Upper lobe of left lung (tissue), 6 donors: ENCODE results near the gene KLK2. TPM values are rescaled to one million over a fixed set of nuclear protein-coding genes. Genes with fewer than 3 reads are reported as not detected.

ENCODE experiments used
- ATAC-seq, 2 donors: fragments of 200-7000 bp; cut with Tn5 transposase; one replicate each; pipeline ENCODE4 v1.9.1; 2022; ENCODE audit warnings: mild to moderate bottlenecking in 2 of 2, moderate library complexity in 2 of 2; ENCODE audit not compliant: low FRiP score in 2 of 2
- DNase-seq, 2 donors: peaks; one replicate each; pipeline ENCODE4 v3.0.0-alpha.2; 2019 to 2020
- H3K27ac ChIP-seq, 4 donors: fragments of 200-600 bp; sonication (generic); one replicate each; pipeline ENCODE4 v1.5.1; 2016 to 2019
- H3K27me3 ChIP-seq, 4 donors: fragments of 200-600 bp; sonication (generic); one replicate each; pipeline ENCODE4 v1.5.1; 2017 to 2019
- H3K36me3 ChIP-seq, 4 donors: fragments of 200-600 bp; sonication (generic); one replicate each; pipeline ENCODE4 v1.5.1; 2016 to 2019
- H3K4me1 ChIP-seq, 4 donors: fragments of 200-600 bp; sonication (generic); one replicate each; pipeline ENCODE4 v1.5.1; 2018 to 2019
- H3K4me3 ChIP-seq, 4 donors: fragments of 200-600 bp; sonication (generic); one replicate each; pipeline ENCODE4 v1.5.1; 2017 to 2019; ENCODE audit warnings: mild to moderate bottlenecking in 2 of 4, moderate library complexity in 1 of 4
- H3K9me3 ChIP-seq, 4 donors: fragments of 200-600 bp; sonication (generic); one replicate each; pipeline ENCODE4 v1.5.1; 2018 to 2019
- EP300 ChIP-seq, 4 donors: sonication (generic); formaldehyde crosslinking; IDR thresholded peaks; one replicate each; pipeline ENCODE4 v1.5.1; 2017; ENCODE audit warnings: antibody characterized with exemption in 4 of 4, control low read depth in 2 of 4
- POLR2A ChIP-seq, 4 donors: fragments of 450-650 bp; IDR thresholded peaks; one replicate each; pipeline ENCODE4 v1.5.1; 2016 to 2017; ENCODE audit warnings: antibody characterized with exemption in 4 of 4, mild to moderate bottlenecking in 2 of 4
- POLR2AphosphoS5 ChIP-seq, 2 donors: sonication (generic); formaldehyde crosslinking; IDR thresholded peaks; one replicate each; pipeline ENCODE4 v1.5.1; 2017; ENCODE audit warnings: antibody characterized with exemption in 2 of 2
- WGBS, 2 donors: methylation state at CpG; one replicate each; pipeline ENCODE4 v1.1.5; 2017 to 2018; 5-methylcytosine and 5-hydroxymethylcytosine counted together
- total RNA-seq, 6 donors: library from RNA; depleted of rRNA in 4 of 6; stranded (reverse); fragments of >200 nt in 4 of 6; gene quantifications; one replicate each; pipeline versions ENCODE4 v1.1.0 to v1.2.1, GENCODE V29; 2016 to 2021
- TF ChIP-seq, protein P1 (sequence below), 6 experiments: fragments of 450-650 bp in 4 of 6; fragments of 200-600 bp in 2 of 6; sonication (generic) in 2 of 6; IDR thresholded peaks; one replicate each; pipeline ENCODE4 v1.5.1; 2016 to 2019; ENCODE audit warnings: antibody characterized with exemption in 6 of 6
- donor health status: DM: no; HTN: no; CAD: no; lungs with moderate emphysema.
- donor health status: DM: no; HTN: yes; CAD: no; lungs with severe emphysema.

KLK2 gene
- total RNA-seq, 6 donors from 2014 or later = not detected

DNA sequence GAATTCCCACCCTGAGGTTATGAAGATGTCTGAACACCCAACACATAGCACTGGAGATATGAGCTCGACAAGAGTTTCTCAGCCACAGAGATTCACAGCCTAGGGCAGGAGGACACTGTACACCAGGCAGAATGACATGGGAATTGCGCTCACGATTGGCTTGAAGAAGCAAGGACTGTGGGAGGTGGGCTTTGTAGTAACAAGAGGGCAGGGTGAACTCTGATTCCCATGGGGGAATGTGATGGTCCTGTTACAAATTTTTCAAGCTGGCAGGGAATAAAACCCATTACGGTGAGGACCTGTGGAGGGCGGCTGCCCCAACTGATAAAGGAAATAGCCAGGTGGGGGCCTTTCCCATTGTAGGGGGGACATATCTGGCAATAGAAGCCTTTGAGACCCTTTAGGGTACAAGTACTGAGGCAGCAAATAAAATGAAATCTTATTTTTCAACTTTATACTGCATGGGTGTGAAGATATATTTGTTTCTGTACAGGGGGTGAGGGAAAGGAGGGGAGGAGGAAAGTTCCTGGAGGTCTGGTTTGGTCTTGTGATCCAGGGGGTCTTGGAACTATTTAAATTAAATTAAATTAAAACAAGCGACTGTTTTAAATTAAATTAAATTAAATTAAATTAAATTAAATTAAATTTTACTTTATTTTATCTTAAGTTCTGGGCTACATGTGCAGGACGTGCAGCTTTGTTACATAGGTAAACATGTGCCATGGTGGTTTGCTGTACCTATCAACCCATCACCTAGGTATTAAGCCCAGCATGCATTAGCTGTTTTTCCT, 11.5 kb upstream of the KLK2 start:
- ATAC-seq (no peak), DNase-seq (no peak)
- TF ChIP-seq POLR2AphosphoS5 (IDR thresholded peaks at IDR 0.05) = no peak
- TF ChIP-seq, protein P1, sequence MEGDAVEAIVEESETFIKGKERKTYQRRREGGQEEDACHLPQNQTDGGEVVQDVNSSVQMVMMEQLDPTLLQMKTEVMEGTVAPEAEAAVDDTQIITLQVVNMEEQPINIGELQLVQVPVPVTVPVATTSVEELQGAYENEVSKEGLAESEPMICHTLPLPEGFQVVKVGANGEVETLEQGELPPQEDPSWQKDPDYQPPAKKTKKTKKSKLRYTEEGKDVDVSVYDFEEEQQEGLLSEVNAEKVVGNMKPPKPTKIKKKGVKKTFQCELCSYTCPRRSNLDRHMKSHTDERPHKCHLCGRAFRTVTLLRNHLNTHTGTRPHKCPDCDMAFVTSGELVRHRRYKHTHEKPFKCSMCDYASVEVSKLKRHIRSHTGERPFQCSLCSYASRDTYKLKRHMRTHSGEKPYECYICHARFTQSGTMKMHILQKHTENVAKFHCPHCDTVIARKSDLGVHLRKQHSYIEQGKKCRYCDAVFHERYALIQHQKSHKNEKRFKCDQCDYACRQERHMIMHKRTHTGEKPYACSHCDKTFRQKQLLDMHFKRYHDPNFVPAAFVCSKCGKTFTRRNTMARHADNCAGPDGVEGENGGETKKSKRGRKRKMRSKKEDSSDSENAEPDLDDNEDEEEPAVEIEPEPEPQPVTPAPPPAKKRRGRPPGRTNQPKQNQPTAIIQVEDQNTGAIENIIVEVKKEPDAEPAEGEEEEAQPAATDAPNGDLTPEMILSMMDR (IDR thresholded peaks at IDR 0.05) = no peak
- no peak for TF ChIP-seq EP300 (IDR thresholded peaks at IDR 0.05)
- no peak for TF ChIP-seq POLR2A (IDR thresholded peaks at IDR 0.05)
- Histone ChIP-seq H3K4me3 (no peak overlapping the region), H3K9me3 (no peaks in the 10 kb centered on the region), H3K27me3 (no peaks in the 10 kb centered on the region), H3K36me3 (no peaks in the 10 kb centered on the region), H3K4me1 (no peaks in the 10 kb centered on the region), H3K27ac (no peak overlapping the region)
- 71 to 75% methylated on average over 7 of the region's 7 CpGs for WGBS, 2 donors

DNA sequence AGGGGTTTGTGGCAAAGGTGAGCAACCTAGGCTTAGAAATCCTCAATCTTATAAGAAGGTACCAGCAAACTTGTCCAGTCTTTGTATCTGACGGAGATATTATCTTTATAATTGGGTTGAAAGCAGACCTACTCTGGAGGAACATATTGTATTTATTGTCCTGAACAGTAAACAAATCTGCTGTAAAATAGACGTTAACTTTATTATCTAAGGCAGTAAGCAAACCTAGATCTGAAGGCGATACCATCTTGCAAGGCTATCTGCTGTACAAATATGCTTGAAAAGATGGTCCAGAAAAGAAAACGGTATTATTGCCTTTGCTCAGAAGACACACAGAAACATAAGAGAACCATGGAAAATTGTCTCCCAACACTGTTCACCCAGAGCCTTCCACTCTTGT, 3.8 kb upstream of the KLK2 start:
- WGBS, 2 donors = 78 to 79% methylated on average over 4 of the region's 4 CpGs
- Histone ChIP-seq H3K4me1 (no peaks in the 10 kb centered on the region), H3K27ac (no peak overlapping the region), H3K36me3 (no peaks in the 10 kb centered on the region), H3K27me3 (no peaks in the 10 kb centered on the region), H3K9me3 (no peaks in the 10 kb centered on the region), H3K4me3 (no peak overlapping the region)
- no peak for TF ChIP-seq EP300 (IDR thresholded peaks at IDR 0.05)
- no peak for TF ChIP-seq POLR2A (IDR thresholded peaks at IDR 0.05)
- TF ChIP-seq, protein P1 (IDR thresholded peaks at IDR 0.05) = no peak
- TF ChIP-seq POLR2AphosphoS5 (IDR thresholded peaks at IDR 0.05) = no peak
- ATAC-seq (no peak), DNase-seq (no peak)

DNA sequence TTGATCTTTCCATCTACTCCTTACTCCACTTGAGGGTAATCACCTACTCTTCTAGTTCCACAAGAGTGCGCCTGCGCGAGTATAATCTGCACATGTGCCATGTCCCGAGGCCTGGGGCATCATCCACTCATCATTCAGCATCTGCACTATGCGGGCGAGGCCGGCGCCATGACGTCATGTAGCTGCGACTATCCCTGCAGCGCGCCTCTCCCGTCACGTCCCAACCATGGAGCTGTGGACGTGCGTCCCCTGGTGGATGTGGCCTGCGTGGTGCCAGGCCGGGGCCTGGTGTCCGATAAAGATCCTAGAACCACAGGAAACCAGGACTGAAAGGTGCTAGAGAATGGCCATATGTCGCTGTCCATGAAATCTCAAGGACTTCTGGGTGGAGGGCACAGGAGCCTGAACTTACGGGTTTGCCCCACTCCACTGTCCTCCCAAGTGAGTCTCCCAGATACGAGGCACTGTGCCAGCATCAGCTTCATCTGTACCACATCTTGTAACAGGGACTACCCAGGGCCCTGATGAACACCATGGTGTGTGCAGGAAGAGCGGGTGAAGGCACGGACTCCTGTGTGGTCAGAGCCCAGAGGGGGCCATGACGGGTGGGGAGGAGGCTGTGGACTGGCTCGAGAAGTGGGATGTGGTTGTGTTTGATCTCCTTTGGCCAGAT, 2.7 kb upstream of the KLK2 start:
- Histone ChIP-seq H3K4me3 (no peak overlapping the region), H3K27ac (no peak overlapping the region), H3K9me3 (no peaks in the 10 kb centered on the region), H3K27me3 (no peaks in the 10 kb centered on the region), H3K36me3 (no peaks in the 10 kb centered on the region), H3K4me1 (no peaks in the 10 kb centered on the region)
- whole genome bisulfite sequencing, 2 donors = 57 to 77% methylated on average over 11 to 25 of the region's 26 CpGs
- ATAC-seq (no peak), DNase-seq (peak in 1 of 2 donors; percentile 76)
- TF ChIP-seq POLR2AphosphoS5 (IDR thresholded peaks at IDR 0.05) = no peak
- TF ChIP-seq EP300 (IDR thresholded peaks at IDR 0.05) = no peak
- TF ChIP-seq POLR2A (IDR thresholded peaks at IDR 0.05) = no peak
- TF ChIP-seq, protein P1 (IDR thresholded peaks at IDR 0.05) = no peak

DNA sequence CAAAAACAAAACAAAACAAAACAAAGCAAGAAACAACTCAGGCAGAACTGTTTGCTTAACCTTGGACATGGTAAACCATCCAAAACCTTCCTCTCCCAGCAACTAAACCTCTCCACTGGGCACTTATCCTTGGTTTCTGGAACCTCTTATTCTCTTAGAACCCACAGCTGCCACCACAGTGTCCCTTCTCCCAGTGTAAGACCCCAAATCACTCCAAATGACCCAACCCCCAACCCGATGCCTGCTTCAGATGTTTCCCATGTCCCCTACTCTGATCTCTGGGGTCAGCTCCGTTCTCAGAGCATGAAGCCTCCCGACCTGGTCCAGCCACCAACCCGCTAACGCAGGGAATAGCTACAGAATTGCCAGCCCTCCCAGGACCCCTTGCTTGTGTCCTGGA, 972 bp downstream of the KLK2 start:
- Histone ChIP-seq H3K27me3 (no peaks in the 10 kb centered on the region), H3K27ac (no peak overlapping the region), H3K36me3 (no peaks in the 10 kb centered on the region), H3K9me3 (no peaks in the 10 kb centered on the region), H3K4me3 (no peak overlapping the region), H3K4me1 (no peaks in the 10 kb centered on the region)
- no peak for DNase-seq
- TF ChIP-seq POLR2A (IDR thresholded peaks at IDR 0.05) (no peak), POLR2AphosphoS5 (IDR thresholded peaks at IDR 0.05) (no peak), EP300 (IDR thresholded peaks at IDR 0.05) (no peak)
- TF ChIP-seq, protein P1 (IDR thresholded peaks at IDR 0.05) = no peak
- no peak for ATAC-seq
- 71 to 72% methylated on average over 5 of the region's 5 CpGs for WGBS, 2 donors
